Brain microvascular endothelial cell (primary cell): ENCODE measurements around the gene AHCTF1.

Source experiments
- DNase-seq: peaks from one replicate; pipeline ENCODE4 v3.0.0-alpha.2; 2020
- H3K27ac ChIP-seq: fragments of 250-450 bp; sonication (Bioruptor Pico); 2 replicates; pipeline ENCODE4 v1.5.1; 2020; ENCODE audit warnings: mild to moderate bottlenecking, moderate library complexity
- H3K27me3 ChIP-seq: fragments of 250-450 bp; sonication (Bioruptor Pico); replicated peaks from 2 replicates; pipeline ENCODE4 v1.5.1; 2020; ENCODE audit warnings: mild to moderate bottlenecking
- H3K36me3 ChIP-seq: fragments of 250-450 bp; sonication (Bioruptor Pico); replicated peaks from 2 replicates; pipeline ENCODE4 v1.5.1; 2020; ENCODE audit warnings: mild to moderate bottlenecking
- H3K4me3 ChIP-seq: 2 replicates; pipeline ENCODE4 v1.5.1; 2011; ENCODE audit warnings: low read depth, mild to moderate bottlenecking, control low read depth, low read length, moderate library complexity
- in situ Hi-C: cut with HindIII; loops from 2 replicates; pipeline ENCODE4 v1.10.0; 2017; ENCODE audit warnings: low sequenced_read_pairs, low pct_ligation_motif_present
- TF ChIP-seq, protein P1 (sequence below): IDR thresholded peaks from 2 replicates; pipeline ENCODE4 v1.5.1; 2011; ENCODE audit warnings: low read depth, mild to moderate bottlenecking, moderate library complexity, low read length, control low read depth, inconsistent platforms; ENCODE audit errors: missing control alignments

AHCTF1 gene

DNA sequence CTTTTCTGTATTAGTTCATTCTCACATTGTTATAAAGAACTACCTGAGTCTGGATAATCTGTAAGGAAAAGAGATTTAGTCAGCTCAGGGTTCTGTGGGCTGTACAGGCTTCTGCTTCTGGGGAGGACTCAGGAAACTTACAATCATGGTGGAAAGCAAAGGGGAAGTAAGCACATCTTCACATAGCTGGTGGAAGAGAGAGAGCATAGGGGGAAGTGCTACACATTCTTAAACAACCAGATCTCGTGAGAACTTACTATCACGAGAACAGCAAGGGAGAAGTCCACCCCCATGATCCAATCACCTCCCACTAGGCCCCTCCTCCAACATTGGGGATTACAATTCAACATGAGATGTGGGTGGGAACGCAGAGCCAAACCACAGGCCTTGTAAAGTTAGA is 37.9 kb upstream of the AHCTF1 start:
- Histone ChIP-seq H3K4me3 (no peak overlapping the region), H3K36me3 (no peaks in the 10 kb centered on the region), H3K27me3 (no peaks in the 10 kb centered on the region), H3K27ac (no peak overlapping the region)
- no peak for DNase-seq
- in situ Hi-C loops = no loop called here
- TF ChIP-seq, protein P1, sequence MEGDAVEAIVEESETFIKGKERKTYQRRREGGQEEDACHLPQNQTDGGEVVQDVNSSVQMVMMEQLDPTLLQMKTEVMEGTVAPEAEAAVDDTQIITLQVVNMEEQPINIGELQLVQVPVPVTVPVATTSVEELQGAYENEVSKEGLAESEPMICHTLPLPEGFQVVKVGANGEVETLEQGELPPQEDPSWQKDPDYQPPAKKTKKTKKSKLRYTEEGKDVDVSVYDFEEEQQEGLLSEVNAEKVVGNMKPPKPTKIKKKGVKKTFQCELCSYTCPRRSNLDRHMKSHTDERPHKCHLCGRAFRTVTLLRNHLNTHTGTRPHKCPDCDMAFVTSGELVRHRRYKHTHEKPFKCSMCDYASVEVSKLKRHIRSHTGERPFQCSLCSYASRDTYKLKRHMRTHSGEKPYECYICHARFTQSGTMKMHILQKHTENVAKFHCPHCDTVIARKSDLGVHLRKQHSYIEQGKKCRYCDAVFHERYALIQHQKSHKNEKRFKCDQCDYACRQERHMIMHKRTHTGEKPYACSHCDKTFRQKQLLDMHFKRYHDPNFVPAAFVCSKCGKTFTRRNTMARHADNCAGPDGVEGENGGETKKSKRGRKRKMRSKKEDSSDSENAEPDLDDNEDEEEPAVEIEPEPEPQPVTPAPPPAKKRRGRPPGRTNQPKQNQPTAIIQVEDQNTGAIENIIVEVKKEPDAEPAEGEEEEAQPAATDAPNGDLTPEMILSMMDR = no peak

DNA sequence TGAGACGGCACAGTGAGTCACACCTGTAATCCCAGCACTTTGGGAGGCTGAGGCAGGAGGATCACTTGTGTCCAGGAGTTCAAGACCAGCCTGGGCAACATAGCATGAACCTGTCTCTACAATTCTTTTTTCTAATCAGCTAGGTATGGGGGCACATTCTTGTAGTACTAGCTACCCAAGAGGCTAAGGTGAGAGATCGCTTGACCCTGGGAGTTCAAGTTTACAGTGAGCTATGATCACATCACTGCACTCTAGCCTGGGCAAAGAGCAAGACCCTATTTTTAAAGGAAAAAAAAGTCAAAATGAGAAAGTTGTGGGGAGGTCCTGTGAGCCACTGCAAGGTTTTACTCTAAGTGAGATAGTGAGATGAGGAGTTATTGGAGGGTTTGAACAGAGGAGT is 34.8 kb upstream of the AHCTF1 start:
- TF ChIP-seq, protein P1 = no peak
- no peak for DNase-seq
- no peak overlapping the region for H3K27ac ChIP-seq
- no peak overlapping the region for H3K4me3 ChIP-seq
- in situ Hi-C loops = no loop called here
- no peaks in the 10 kb centered on the region for H3K27me3 ChIP-seq
- no peaks in the 10 kb centered on the region for H3K36me3 ChIP-seq

DNA sequence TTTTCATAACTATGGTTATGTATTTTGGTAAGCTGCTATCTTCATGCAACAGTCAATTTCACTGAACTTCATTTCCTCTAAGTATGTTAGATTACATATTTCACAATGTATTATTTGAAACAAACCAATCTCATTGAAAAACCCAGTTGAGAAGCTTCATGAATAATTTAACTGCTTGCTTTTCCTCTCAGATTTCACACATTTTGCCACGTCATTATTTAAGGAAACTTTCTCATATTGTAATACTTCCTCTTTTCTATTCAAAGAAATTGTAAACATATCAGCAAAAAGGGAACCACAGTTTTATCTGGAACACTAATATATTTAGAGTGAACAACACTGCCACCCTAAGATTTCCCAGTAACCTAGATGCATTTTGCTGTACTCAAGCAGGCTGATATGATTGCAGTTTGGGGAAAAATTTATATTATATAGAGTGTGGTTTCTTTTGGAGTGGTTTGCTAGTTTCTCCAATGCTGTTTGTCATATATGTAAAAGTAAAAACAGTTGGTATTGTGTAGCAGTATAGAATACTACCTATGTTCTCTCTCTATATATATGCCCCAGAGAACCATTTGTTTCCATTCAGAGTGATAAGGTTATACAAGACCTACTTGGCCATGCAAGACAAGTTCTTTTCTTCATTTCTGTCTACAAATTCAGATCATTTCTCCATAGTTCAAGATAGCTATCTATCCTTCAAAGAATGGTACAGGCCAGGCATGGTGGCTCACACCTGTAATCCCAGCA is 28.4 kb upstream of the AHCTF1 start:
- DNase-seq = no peak
- in situ Hi-C loops = no loop called here
- Histone ChIP-seq H3K27ac (no peak overlapping the region), H3K27me3 (no peaks in the 10 kb centered on the region), H3K36me3 (no peaks in the 10 kb centered on the region), H3K4me3 (no peak overlapping the region)
- TF ChIP-seq, protein P1 = no peak

DNA sequence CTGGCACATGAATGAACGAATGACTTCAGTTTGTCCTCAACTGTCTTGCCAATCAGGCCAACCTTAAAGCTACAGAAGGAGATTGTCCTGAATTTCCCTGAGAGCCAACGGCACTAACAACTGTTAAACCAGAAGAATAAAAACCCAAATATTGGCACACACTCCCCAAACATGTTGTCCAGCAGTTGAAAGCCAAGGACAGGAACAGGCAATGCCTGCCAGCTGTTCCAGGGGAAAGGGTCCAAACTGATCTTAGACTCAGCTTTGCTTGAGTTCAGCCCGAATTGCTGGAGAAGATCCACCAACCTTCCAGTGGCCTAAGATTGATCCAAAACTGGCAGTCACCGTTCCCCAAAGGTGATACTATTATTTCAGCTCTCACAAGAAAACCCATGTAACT is 22.4 kb upstream of the AHCTF1 start:
- DNase-seq = no peak
- H3K36me3 ChIP-seq = no peaks in the 10 kb centered on the region
- H3K4me3 ChIP-seq = no peak overlapping the region
- TF ChIP-seq, protein P1 = no peak
- H3K27ac ChIP-seq = no peak overlapping the region
- H3K27me3 ChIP-seq = no peaks in the 10 kb centered on the region
- in situ Hi-C loops = no loop called here

DNA sequence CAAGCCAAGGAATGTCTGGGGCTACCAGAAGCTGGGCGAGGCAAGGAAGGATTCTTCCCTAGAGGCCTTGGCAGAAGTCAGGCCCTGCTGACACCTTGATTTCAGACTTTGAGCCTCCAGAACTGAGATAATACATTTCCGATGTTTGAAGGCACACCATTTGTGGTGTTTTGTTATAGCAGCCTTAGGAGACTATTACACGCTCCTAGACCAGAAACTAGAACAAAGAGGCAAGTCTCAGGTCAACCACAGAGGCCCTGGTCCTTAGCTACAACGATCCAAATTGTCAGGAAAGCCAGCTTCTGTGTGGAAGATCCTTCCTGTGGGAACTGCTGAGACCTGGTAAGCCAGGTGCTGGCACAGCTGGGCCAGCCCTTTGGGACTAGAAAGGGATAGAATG is 19.7 kb upstream of the AHCTF1 start:
- in situ Hi-C loops = no loop called here
- H3K36me3 ChIP-seq = no peaks in the 10 kb centered on the region
- H3K4me3 ChIP-seq = no peak overlapping the region
- TF ChIP-seq, protein P1 = no peak
- DNase-seq = no peak
- H3K27ac ChIP-seq = no peak overlapping the region
- no peaks in the 10 kb centered on the region for H3K27me3 ChIP-seq

DNA sequence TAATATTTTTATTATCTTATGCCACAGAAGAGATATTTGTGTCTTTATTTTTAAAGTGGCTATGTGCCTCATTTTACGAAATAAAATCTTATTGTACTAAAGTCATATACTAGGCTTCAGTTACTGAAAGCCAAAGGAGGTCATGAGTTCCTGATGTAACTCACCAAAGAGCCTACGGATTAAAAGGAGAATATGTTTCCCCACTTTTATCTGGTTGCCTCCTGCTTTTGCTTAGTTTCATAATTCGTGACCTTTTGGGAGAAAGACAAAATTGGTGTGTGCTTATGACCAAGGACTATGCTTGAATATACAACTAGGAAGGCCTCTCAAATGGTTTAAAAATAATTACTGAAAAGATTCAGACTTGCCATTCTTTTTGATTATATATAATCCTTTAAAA is 18.2 kb upstream of the AHCTF1 start:
- Histone ChIP-seq H3K27ac (no peak overlapping the region), H3K4me3 (no peak overlapping the region), H3K36me3 (no peaks in the 10 kb centered on the region), H3K27me3 (no peaks in the 10 kb centered on the region)
- in situ Hi-C loops = no loop called here
- TF ChIP-seq, protein P1 = no peak
- DNase-seq = no peak
